NCI-H748 treated with DMSO at 0.1 percent for 48 hours (cell line): ENCODE measurements around the gene PRKCH.

Source experiments
- DNase-seq: peaks from one replicate; lab custom pipeline; 2025; lab: John Stamatoyannopoulos, UW

PRKCH gene

DNA sequence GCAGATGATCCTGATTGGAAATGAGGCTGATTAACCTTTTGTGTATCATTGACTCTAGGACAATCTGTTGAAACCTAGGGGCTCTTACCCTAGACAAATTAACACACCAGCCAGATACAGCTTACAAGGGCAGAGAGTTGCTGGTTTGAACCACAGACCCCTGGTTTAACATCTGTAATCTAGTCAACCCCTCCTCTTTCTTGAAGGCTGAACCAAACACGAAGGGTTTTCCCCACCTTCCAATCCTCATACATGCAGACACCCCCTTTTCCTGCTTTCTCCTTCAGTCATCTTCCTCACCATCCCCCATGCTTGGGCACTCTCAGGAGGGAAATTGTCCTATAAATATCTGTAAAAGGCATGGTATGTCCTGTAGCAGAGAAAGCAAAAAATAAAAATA lies 247.9 kb downstream of the PRKCH start:
- no peak for DNase-seq

DNA sequence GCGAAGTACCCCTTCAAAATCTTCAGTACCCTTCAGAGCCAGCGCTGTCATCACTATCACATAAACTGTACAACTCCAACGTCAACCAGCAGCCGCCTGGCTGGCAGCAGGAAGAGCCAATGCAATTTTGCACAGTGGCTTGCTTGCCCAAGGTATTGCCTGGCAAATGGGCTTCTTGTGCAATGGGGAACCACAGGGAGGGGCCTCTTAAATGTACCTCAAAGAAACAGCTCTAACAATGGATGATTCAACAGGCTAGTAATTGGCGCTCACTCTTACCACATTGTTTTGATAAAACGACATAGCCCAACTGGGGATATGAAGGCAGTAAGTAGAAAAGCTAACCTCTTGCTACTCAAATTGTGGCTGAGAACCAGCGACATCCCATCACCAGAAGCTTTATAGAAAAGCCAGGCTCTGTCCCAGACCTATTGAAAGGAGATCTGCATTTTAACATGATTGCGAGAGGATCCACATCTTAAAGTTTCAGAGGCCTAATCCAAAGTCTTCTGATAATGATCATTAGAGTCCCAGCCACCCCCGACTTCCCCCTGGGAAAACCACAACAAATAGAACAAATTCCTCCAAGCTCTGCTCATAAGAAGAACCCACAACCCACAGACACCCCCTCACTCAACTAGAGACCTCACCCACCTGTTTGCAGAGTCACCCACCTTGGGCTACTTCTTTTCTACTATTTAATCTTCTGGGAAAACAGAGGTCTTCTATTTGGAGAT lies 248.6 kb downstream of the PRKCH start:
- DNase-seq = no peak

DNA sequence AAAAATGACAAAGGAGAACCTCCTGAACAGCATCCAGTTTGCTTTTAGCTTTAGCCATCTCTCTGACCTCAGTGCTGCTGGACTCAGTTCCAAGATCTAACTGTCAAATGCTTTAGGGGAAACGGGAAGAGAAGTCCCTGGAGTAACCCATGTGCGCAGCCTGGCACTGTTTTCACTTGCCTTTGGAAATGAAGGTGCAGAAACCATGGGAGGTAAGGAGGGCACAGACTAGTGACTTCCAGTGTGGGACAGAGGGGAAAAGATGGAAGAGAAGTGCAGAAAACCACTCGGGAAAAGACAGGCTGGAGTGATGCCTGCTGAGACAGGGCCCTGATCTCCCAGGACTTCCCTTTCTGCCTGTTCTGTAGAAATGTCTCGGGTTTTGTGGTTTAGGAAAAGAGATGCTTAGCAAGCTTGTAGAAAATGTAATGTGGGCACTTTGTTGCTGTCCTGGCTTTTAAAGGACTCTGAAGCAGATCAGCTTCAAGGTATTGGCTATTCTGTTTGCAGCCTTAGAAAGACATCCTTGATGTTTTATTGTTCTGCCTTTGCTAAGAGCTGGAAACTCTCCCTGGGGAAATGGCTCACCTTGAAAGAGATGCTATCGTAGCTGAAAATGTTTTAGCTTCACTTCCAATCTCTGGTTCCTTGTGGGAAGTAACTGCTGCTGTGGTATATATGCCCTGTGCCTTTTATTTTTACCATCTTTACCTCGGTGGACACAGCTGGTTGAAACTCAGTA lies 249.3 kb downstream of the PRKCH start:
- DNase-seq = no peak

DNA sequence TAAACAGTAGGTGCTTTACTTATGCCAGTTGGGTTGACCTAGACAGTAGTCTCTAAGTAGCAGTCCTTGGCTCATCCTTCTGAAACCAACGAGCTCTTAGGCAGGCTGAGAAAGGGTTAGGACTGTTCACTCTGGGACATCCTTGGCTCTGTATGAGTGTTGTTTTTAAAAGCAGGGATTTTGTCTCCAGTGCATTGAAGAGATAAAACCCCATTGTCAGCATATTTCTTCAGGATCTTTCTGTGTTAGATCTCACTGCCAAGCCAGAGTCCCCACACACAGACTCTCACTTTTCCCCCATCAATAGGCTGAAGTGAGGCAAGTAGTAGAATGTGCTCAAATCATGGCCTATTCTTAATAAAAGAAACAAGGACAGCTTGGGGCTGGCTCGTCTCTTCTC lies 250.5 kb downstream of the PRKCH start:
- no peak for DNase-seq

DNA sequence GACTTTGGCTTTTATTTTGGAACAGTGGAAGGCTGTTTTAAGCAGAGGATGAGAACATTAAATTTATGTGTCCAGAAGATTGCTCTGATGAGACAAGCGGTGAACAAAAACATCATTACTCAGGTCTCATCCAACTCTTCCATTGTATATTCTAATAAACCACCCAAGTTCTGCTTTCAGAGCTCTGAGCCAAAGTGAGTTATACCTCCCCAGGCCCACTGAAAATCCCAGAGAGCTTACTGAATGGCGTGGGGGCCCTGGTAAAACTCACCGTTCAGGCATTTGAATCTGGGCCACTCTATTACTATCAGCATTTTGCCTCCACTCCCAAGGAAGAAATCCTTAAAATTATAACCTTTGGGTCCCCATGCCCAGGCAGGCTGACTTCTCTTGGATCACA lies 251.9 kb downstream of the PRKCH start:
- no peak for DNase-seq

DNA sequence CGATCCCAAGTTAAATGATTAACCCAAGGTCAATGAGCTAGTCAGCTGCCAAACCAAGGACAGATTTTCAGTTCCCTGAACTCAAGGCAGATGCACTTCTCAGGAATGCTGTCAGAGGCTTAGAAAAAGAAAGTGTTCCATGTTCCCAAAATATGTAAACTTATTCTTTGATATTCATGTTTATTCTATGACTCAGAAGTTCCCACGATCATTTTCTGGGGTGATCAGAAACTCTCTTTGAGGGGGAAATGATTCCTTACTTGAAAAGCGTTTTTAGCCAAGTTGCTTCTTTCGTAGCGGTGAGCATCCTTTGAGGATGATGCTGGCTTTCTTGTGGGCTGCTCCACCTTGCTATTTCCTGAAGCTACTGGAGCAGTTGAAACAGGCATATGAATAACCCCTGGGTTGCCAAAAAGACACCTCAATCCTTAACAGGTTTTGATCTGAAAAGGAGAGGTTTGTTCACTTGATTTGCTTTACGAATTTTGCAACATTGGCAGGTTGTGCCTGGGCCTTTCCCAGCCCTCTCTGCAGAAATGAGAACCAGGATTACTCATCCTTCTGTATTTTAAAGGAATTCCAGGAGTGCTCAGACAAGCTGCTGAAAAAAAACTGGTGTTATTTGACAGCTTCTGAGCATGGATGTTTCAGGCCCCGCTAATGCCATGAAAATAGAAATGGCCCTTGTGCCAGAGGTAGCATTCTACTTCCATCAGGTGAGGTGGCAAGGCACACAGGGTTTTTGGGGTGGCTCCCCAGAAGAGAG lies 252.6 kb downstream of the PRKCH start:
- no peak for DNase-seq

DNA sequence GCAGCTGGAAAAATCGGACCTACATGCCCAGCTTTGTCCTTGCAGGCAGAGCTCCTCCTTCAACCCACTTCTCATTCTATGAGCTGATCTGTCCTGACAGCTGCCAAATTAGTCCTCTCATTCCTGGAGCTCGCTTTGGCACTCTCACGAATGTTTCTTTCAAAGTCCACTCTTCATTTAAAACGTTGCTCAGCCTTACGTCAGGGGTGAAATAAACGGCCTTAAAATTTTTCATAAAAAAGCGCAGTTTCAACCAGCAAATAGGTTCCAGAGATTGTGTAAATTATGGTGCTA lies 253.1 kb downstream of the PRKCH start:
- no peak for DNase-seq

DNA sequence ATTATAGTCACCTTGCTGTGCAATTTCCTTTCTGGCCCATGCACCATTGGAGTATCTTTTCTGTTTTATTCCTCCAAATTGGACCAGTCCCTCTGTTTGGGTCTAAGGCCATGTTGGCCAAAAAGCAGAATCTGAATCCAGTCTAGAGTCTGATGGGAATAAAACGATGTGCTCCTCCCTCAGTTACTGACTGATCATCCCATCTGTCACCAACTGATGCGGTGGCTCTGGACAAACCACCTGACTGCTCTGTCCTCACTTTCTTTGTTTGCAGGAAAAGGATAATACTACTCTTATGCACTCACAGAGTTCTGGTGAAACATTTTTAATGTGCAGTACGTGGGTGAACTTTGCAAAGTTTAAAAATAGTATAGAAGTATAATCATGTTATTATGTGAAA lies 253.7 kb downstream of the PRKCH start:
- no peak for DNase-seq

DNA sequence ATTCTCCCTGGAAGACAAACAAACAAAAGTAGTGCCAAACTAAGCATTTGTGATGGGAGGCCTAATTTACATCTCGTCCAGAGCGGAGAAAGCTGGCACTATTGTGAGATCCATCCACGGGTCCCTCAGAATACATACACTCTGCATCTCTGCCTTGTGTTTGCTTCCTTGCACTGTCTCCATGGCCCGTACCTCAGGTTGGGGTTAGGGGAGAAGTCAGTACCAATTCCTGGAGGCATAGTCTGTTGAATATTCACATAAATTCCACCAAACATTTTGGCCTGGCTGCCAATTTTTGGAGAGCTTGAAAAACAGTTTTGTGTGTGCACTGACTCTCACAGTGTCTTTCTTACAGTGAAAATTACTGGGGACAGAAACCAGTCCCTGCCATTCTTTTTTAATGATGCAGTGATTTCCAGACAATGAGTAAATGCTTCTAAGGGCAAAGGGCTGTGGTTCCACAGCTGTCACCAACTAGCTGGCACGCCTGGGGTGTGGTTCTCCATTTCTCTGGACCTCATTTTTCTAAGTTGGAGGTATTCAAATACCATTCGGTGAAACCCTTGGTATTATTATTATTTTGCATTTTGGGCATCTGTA lies 254.3 kb downstream of the PRKCH start:
- DNase-seq = no peak

DNA sequence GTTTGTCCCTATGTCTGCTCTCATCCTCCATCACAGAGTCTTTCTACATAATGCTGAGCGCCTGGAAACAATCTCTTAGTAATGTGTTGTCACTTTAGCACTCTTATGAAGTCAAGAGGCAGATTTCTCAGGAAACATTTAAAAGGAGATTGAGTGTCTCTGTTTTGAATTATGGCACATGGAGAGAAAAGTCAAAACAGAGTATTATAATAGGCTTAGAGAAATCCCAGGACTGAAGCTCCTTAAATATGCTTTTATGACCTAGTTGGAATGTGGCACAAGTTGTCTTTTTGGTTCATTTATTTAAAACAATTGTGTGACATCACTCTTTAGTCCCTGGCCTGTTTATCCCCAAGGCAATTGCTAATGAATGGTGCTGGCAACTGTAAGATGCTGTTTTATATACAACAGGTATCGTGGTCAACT lies 256.1 kb downstream of the PRKCH start:
- no peak for DNase-seq

DNA sequence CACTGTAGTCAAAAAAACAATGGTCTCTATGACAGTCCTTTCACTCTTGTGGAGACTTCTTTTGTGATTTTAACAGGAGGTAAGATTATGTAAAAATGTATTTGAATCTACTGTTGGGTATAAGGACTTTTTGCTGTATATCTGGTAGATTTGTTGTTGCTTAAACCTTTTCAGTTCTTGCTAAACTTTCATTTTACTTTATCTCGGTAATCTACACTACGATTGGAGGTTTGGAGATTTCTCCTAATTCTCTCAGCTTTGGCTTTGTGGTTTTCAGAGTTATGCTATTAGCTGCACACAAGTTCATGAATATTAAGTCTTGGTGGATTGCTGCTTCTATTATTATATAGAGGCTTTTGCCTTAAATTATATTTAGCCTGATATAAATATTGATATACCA lies 257.4 kb downstream of the PRKCH start:
- no peak for DNase-seq

DNA sequence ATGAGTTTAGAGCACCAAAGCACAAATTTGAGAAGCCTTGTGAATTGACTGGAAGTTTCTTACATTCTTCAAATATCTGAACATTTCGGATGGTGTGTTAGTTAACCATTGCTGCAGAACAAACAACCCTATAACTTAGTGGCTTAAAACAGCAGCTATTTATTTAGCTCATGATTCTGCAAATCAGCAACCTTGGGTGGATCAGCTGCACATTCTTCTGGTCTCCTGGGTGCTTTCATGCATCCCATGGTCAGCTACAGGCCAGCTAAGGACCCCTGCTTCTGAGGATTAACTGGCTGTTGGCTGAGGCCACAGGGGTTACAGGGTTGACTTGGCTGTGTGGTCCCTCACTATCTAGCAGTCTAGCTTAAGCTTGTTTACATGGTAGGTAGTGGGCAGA lies 260.0 kb downstream of the PRKCH start:
- DNase-seq = no peak

DNA sequence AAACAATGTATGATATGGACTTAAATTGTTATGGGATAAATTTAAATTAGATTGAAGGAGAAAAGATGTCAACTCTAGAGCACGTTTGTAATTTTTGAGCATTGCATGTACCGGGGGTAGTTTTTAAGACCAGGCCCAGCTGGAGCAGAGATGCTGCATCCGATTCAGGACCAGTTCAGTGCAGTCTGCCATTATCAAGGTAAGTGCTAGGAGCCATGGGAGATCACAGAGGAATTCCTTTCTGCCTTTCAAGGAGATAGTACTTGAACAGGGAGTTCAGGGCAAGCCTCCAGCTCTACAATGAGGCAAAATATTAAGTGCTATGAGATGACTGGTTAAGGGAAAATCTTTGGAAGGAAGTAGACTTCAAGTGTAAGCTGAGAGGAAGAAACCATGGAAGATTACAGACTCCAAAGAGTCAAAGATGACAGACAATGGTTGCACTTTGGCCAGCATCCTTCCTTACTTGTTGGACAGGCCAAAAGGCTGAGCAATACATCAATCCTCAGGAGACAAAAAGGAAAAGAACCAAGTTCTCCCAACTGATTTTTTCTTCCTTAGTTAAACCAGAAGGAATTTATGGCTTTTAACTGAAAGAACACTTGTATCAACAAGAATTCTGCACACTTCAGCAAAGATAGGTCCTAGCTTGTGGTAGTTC lies 260.7 kb downstream of the PRKCH start:
- DNase-seq = no peak

DNA sequence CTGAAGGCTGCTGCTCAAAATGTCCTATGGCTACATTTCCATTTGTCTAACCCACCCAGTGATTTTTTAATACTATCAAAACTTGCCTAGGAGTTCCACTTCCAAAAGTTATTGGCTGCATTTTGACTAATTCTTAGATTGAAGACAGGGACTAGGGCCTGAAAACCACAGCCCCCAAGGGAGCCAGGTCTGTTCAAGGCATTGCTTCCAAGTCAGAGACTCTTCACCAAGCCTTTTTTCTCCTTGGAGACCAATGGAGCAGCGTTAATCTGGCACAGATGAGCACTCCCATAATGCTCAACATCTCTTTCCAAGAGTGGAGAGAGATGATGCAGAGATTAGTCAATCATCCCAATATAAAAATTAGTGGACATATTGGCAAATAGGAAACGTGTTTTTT lies 261.4 kb downstream of the PRKCH start:
- DNase-seq = no peak

DNA sequence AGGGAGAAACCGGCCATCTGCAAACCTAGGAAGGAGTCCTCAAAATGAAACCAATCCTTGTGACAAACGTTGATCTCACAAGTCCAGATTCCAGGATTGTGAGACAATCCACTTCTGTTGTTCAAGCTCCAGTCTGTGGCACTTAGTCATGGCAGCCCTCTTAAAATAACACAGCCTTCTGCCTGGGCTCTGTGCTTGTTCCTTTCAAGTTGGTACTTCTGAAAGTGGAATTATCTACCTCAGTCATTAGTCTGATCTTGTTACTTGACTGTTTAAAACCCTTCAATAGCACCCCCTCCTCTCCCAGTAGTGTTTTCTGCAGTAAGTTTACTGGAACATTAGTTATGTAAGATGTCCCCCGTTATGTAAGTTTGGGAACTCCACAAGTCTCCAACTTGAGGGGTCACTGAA lies 263.0 kb downstream of the PRKCH start:
- DNase-seq = no peak

DNA sequence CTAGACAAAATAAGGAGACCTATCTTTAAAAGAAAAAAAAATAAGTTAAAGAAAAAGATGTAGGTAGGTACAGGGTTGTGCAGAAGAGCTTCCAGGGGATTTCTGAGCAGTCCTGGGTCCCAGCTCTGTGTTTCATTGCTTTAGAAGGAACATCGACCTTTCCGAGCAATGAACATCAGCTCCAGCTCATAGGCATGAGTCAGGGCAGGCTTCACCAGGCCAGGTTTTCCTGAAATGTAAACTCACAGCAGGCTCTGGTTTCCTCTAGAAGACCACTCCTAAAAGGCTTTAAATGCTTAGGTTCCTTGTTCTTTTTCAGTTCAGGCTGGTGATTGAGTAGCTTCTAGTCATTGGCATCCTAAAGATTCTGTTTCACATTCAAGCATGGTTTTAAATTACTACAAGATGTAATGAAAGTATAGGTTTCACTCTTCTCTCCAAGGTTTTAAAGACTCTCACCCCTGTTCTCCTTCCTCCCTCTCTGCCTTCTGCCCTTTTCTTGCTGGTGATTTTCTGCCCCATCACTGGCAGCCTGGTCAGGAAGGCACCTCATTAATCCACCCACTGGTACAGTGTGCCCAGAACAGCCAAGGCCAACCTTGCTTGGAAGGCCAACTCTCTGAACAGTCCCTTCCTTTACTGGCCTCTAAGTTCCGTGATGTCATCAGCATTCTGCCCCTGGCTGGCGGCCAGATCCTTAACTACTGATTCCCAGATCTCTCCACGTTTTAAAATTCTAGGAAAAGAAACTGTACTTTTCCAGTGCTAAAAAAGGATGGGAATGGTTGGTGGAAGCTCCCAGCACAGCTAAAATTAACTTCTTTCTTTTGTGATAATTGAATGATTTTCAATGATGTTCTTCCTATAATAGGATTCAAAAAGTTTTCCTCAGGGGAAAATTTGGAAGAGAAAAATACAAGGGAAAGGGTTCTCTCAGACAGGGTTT lies 264.5 kb downstream of the PRKCH start:
- no peak for DNase-seq

DNA sequence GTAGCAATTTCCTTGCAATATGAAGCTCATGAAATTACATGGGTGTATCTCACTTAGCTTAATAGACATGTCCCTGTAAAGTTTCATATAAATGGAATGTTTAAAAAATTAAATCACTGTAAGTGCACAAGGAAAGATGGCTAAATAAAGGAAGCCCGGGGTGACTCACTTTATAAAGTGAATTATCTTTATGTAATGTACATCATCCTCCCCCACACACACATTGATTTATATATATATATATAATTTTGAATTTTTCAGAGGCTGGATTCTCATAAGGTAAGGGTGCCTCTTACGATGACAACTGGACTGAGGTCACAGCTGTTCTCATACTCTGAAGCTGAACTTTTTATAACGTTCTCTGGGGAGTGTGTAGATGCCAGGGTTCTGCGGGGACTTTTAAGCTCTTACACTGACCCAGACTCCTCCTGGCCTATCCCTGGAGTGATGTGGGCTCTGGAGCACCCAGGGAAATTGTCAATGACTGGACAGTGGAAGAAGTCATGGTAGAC lies 265.2 kb downstream of the PRKCH start:
- DNase-seq = no peak

DNA sequence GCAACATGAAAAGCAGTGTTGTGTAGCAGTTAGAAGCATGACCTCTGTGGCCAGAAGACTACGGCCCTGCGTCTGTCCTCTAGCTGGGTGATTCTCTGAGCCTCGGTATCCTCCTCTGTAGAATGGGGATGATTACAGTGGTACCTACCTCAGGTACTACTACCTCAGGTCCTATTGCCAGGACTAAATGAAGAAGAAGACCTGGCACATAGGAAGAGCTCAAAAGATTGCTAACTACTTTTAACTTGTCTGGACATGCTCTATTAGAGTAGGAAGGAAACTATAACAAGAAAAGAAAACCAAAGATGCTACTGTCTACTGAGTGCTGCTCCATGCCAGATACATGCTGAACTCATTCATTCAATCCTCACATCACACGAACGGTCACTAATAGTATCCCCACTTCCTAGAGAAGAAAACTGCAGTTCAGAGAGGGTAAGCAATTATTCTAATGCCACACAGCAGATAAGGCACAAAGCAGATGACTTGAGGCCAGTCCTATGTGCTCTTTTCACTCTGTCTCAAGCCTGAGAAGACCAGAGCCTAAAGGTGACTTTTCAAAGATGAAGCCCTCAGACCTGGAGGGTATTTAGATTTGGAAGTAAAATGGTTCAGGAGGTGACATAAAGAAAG lies 265.8 kb downstream of the PRKCH start:
- no peak for DNase-seq

DNA sequence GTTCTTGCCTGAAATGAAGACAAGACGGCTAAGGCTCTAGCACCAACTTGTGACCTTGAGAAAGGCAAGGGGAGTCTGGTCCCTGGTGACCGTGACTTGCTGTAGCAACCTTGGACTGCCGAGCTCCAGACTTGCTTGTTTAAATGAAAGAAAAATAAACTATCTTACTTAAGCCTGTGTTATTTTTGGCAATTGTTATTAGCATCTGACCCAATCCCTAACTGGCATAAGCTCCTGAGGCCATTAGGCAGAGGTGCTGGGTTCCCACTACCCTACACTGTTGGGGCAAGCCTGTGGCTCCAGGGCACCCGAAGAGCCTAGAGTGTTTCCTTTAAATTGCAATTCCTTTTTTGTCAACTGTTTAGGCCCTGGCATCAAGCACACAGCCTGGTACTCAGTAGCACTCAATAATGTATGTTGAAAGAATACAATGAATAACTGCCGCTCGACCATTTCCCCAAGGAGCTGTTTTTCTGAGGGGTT lies 267.1 kb downstream of the PRKCH start:
- DNase-seq = no peak
